Endothelial cell of umbilical vein (primary cell): Measurements from ENCODE around the gene PLXND1. TPM values are rescaled to one million over a fixed set of nuclear protein-coding genes. Genes with fewer than 3 reads are reported as not detected.

Experiments used
- BruUV-seq: library from RNA; stranded (reverse); fragments of 400-500 nt; replicated peaks from 2 replicates; lab custom pipeline; 2021; lab: Mats Ljungman, UMichigan
- CTCF ChIA-PET: fragments of 300-600, 350-600 bp; sonication (Branson Sonifier 250); formaldehyde crosslinking; loops from one replicate; lab custom pipeline; 2021; ENCODE audit warnings: antibody characterized with exemption, inconsistent platforms; lab: Charles Lee
- POLR2A ChIA-PET: fragments of 300-600, 350-600 bp; sonication (Branson Sonifier 250); formaldehyde crosslinking; loops from one replicate; lab custom pipeline; 2021; ENCODE audit warnings: antibody characterized with exemption, inconsistent platforms; lab: Charles Lee
- DNase-seq: peaks from one replicate; pipeline ENCODE4 v3.0.0-alpha.2; 2011; ENCODE audit warnings: low read depth, low spot score
- FAIRE-seq: peaks from 2 replicates; lab custom pipeline; 2011; peaks lifted over from hg19 to GRCh38; lab: Jason Lieb, UNC
- H2AFZ ChIP-seq: 2 replicates; pipeline ENCODE4 v1.6.0; 2012; ENCODE audit warnings: low read depth, low read length, control low read depth, inconsistent platforms
- H3K27ac ChIP-seq: 2 replicates; pipeline ENCODE4 v1.5.1; 2011; ENCODE audit warnings: low read depth, mild to moderate bottlenecking, control low read depth, low read length, moderate library complexity; ENCODE audit not compliant: insufficient read depth
- H3K27me3 ChIP-seq, 2 experiments: 2 replicates each; pipeline versions ENCODE4 v1.6.0 to v1.6.1; 2011; ENCODE audit warnings: low read length in 2 of 2, mixed read lengths in 1 of 2; ENCODE audit not compliant: control insufficient read depth in 2 of 2, insufficient read depth in 2 of 2
- H3K36me3 ChIP-seq, 2 experiments: 2 replicates in 1 of 2; 3 replicates in 1 of 2; pipeline ENCODE4 v1.5.1; 2011; ENCODE audit warnings: low read length in 2 of 2, mild to moderate bottlenecking in 1 of 2, moderate library complexity in 1 of 2; ENCODE audit not compliant: control insufficient read depth in 2 of 2, insufficient read depth in 2 of 2; ENCODE audit errors: extremely low read depth in 1 of 2
- H3K4me1 ChIP-seq: 3 replicates; pipeline ENCODE4 v1.5.1; 2011; ENCODE audit warnings: mild to moderate bottlenecking, low read length; ENCODE audit not compliant: control insufficient read depth, insufficient read depth; ENCODE audit errors: extremely low read depth
- H3K4me2 ChIP-seq: 2 replicates; pipeline ENCODE4 v1.6.1; 2011; ENCODE audit warnings: low read length, control low read depth, mixed read lengths; ENCODE audit not compliant: insufficient read depth
- H3K4me3 ChIP-seq, 3 experiments: fragments of 200-600 bp in 1 of 3; sonication (generic), shearing (Covaris generic) in 1 of 3; replicated peaks in 1 of 3; 2 replicates each; pipeline ENCODE4 v1.5.1; 2011 to 2016; ENCODE audit warnings: control low read depth in 3 of 3, low read length in 3 of 3, mild to moderate bottlenecking in 2 of 3, inconsistent platforms in 1 of 3, low read depth in 1 of 3, moderate library complexity in 1 of 3; ENCODE audit not compliant: insufficient read depth in 1 of 3
- H3K79me2 ChIP-seq: 2 replicates; pipeline ENCODE4 v1.6.0; 2012; ENCODE audit warnings: low read length, inconsistent platforms; ENCODE audit not compliant: control insufficient read depth, insufficient read depth
- H3K9ac ChIP-seq: replicated peaks from 2 replicates; pipeline ENCODE3; 2011; ENCODE audit warnings: low read length, control low read depth; ENCODE audit not compliant: insufficient read depth; ENCODE audit errors: extremely low read depth
- H3K9me1 ChIP-seq: replicated peaks from 3 replicates; pipeline ENCODE4 v1.6.0; 2011; ENCODE audit warnings: mild to moderate bottlenecking, low read length; ENCODE audit not compliant: control insufficient read depth, insufficient read depth; ENCODE audit errors: extremely low read depth
- H3K9me3 ChIP-seq: replicated peaks from 2 replicates; pipeline ENCODE4 v1.5.1; 2012; ENCODE audit warnings: low read length, inconsistent platforms; ENCODE audit not compliant: control insufficient read depth, insufficient read depth
- H4K20me1 ChIP-seq: replicated peaks from 2 replicates; pipeline ENCODE3; 2011; ENCODE audit warnings: mild to moderate bottlenecking, low read length; ENCODE audit not compliant: control insufficient read depth, insufficient read depth; ENCODE audit errors: extremely low read depth
- EZH2 ChIP-seq: IDR thresholded peaks from 2 replicates; pipeline ENCODE4 v1.6.1; 2012; ENCODE audit warnings: borderline replicate concordance, low read depth, mild to moderate bottlenecking, moderate library complexity, low read length, inconsistent platforms; ENCODE audit not compliant: severe bottlenecking
- FOS ChIP-seq: IDR thresholded peaks from 2 replicates; pipeline ENCODE4 v1.6.1; 2011; ENCODE audit warnings: mild to moderate bottlenecking, low read length, moderate library complexity, borderline replicate concordance; ENCODE audit not compliant: insufficient read depth
- GATA2 ChIP-seq: IDR thresholded peaks from 2 replicates; pipeline ENCODE4 v1.7.0; 2011; ENCODE audit warnings: low read depth, mild to moderate bottlenecking, moderate library complexity, mixed read lengths, low read length; ENCODE audit not compliant: insufficient read length, insufficient read depth
- JUN ChIP-seq: IDR thresholded peaks from 2 replicates; pipeline ENCODE4 v1.6.1; 2011; ENCODE audit warnings: borderline replicate concordance, low read depth; ENCODE audit not compliant: insufficient read length, insufficient read depth
- MYC ChIP-seq: IDR thresholded peaks from one replicate; pipeline ENCODE4 v1.6.1; 2011; ENCODE audit warnings: mild to moderate bottlenecking, low read depth, low read length
- POLR2A ChIP-seq: IDR thresholded peaks from 2 replicates; pipeline ENCODE4 v1.6.1; 2012; ENCODE audit warnings: low read depth, mild to moderate bottlenecking, control low read depth, low read length
- POLR2AphosphoS5 ChIP-seq: IDR thresholded peaks from 2 replicates; pipeline ENCODE4 v1.6.1; 2012; ENCODE audit warnings: low read depth, mild to moderate bottlenecking, control low read depth, low read length, moderate library complexity; ENCODE audit not compliant: insufficient read depth
- dilution Hi-C: fragments of 300-500 bp; cut with MboI; formaldehyde crosslinking; loops from one replicate; pipeline ENCODE4 v1.15.0; 2019; ENCODE audit warnings: low sequenced_read_pairs; ENCODE audit not compliant: extremely low pct_ligation_motif_present
- intact Hi-C: fragments of 100-400 bp; cut with micrococcal nuclease; formaldehyde crosslinking; loops from one replicate; pipeline ENCODE4 v1.10.0; 2022
- polyA plus RNA-seq, 4 experiments: library from polyadenylated mRNA; depleted of rRNA in 3 of 4; stranded (reverse) in 3 of 4; unstranded in 1 of 4; fragments of >200 nt; gene quantifications; 2 replicates each; pipeline versions ENCODE4 v1.2.1 to v1.2.3, GENCODE V29; 2011 to 2012; ENCODE audit warnings: missing spikeins in 1 of 4
- total RNA-seq: library from RNA; stranded (reverse); gene quantifications from 2 replicates; pipeline ENCODE4 v1.2.3, GENCODE V29; 2021
- TF ChIP-seq, protein P1 (sequence below), 2 donors: IDR thresholded peaks; 1 replicate in 1 of 2; 2 replicates in 1 of 2; pipeline ENCODE4 v1.5.1; 2011; ENCODE audit warnings: low read length in 2 of 2, mild to moderate bottlenecking in 2 of 2, moderate library complexity in 2 of 2, control low read depth in 1 of 2, inconsistent platforms in 1 of 2, low read depth in 1 of 2; ENCODE audit not compliant: insufficient read depth in 1 of 2; ENCODE audit errors: extremely low read depth in 1 of 2
- TF ChIP-seq, protein P2 (sequence below): IDR thresholded peaks from 2 replicates; pipeline ENCODE4 v1.6.1; 2011; ENCODE audit not compliant: insufficient read depth, insufficient read length

PLXND1 gene
- total and polyA plus RNA-seq, 2 donors (not counting 3 experiments of a cell fraction or from before 2014, with no cell fraction given), result 300 to 834 TPM

DNA sequence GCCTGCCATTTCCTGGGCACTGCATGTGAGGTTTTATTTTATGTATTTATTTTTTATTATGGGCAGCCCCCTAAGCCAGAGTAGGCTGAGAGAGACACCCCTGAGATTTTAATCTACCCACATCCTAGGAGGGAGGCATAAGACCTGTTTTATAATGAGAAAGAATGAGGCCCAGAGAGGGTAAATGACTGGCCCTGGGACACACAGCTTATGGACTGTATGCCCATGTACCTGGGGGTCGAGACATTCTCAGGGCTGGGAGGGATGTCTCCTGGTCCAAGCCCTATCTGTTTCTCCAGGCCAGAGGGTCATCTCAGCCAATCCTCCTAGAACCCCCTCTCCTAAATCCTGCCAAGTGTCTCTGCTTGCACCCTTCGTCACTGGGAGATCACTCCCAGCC, 6.1 kb downstream of the PLXND1 start:
- H3K4me1 ChIP-seq, result peaks cover 73% of the 10 kb centered on the region
- peaks cover 96% of the 10 kb centered on the region for H3K79me2 ChIP-seq
- peak overlapping the region; percentile 27 for H3K4me2 ChIP-seq
- no TSS peak for BruUV-seq
- dilution Hi-C loops, result no loop called here
- H3K4me3 ChIP-seq, result peak overlapping the region in 1 of 3 experiments; percentile 1
- H3K9ac ChIP-seq, result peak overlapping the region; percentile 69
- no peaks in the 10 kb centered on the region for H3K36me3 ChIP-seq
- intact Hi-C loops, result no loop called here
- H3K27ac ChIP-seq, result peak overlapping the region; percentile 91
- ChIA-PET CTCF (interaction anchor here (1.0 to 1.6 kb wide), 4 partner anchors 12 to 110 kb away, joined by 3 to 14 read pairs (median 3); no protein-coding TSS in a partner anchor), POLR2A (no interaction called here)
- TF ChIP-seq EZH2 (no peak), JUN (no peak), MYC (no peak), POLR2AphosphoS5 (no peak), FOS (no peak), POLR2A (no peak), GATA2 (no peak)
- TF ChIP-seq, protein P1, sequence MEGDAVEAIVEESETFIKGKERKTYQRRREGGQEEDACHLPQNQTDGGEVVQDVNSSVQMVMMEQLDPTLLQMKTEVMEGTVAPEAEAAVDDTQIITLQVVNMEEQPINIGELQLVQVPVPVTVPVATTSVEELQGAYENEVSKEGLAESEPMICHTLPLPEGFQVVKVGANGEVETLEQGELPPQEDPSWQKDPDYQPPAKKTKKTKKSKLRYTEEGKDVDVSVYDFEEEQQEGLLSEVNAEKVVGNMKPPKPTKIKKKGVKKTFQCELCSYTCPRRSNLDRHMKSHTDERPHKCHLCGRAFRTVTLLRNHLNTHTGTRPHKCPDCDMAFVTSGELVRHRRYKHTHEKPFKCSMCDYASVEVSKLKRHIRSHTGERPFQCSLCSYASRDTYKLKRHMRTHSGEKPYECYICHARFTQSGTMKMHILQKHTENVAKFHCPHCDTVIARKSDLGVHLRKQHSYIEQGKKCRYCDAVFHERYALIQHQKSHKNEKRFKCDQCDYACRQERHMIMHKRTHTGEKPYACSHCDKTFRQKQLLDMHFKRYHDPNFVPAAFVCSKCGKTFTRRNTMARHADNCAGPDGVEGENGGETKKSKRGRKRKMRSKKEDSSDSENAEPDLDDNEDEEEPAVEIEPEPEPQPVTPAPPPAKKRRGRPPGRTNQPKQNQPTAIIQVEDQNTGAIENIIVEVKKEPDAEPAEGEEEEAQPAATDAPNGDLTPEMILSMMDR (IDR thresholded peaks at IDR 0.05; ENCODE audit: extremely low read depth in 1 of 2, insufficient read depth in 1 of 2, low read depth in 1 of 2, low read length in 2 of 2), result no peak
- TF ChIP-seq, protein P2, sequence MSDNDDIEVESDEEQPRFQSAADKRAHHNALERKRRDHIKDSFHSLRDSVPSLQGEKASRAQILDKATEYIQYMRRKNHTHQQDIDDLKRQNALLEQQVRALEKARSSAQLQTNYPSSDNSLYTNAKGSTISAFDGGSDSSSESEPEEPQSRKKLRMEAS, result no peak
- no peaks in the 10 kb centered on the region for H3K27me3 ChIP-seq
- no peaks in the 10 kb centered on the region for H4K20me1 ChIP-seq
- no peaks in the 10 kb centered on the region for H3K9me3 ChIP-seq
- no peaks in the 10 kb centered on the region for H3K9me1 ChIP-seq
- H2AFZ ChIP-seq, result no peak overlapping the region
- FAIRE-seq (no peak), DNase-seq (no peak)
